A549 (cell line): Measurements from ENCODE around the gene SACS. TPM values are rescaled to one million over a fixed set of nuclear protein-coding genes. Genes with fewer than 3 reads are reported as not detected.

ENCODE experiments used
- ATAC-seq, 2 experiments: fragments of 200-7000 bp in 1 of 2; fragments of >200 bp in 1 of 2; cut with Nextera tagmentation in 1 of 2; cut with Tn5 transposase in 1 of 2; 3 replicates each; pipeline versions ENCODE4 v1.8.0 to v1.9.1; 2018 to 2020; ENCODE audit warnings: mild to moderate bottlenecking in 1 of 2, moderate library complexity in 1 of 2
- CTCF ChIA-PET: fragments of 300-600 bp; sonication (Branson Sonifier 250); formaldehyde crosslinking; extraction: SDS; loops from one replicate; lab custom pipeline; 2021; ENCODE audit warnings: antibody characterized with exemption, inconsistent platforms; lab: Yijun Ruan, JAX
- POLR2A ChIA-PET: fragments of 350-600 bp; formaldehyde crosslinking; extraction: SDS; loops from one replicate; lab custom pipeline; 2021; ENCODE audit warnings: antibody characterized with exemption, inconsistent platforms; lab: Yijun Ruan, JAX
- DNase-seq, 2 experiments: peaks; one replicate each; pipeline versions ENCODE4 v3.0.0 to v3.0.0-alpha.2; 2011 to 2016; ENCODE audit warnings: low read depth in 1 of 2, low spot score in 1 of 2
- FAIRE-seq: peaks from 2 replicates; lab custom pipeline; 2011; peaks lifted over from hg19 to GRCh38; lab: Jason Lieb, UNC
- H3K27ac ChIP-seq, 2 experiments: fragments of >200 bp; sonication (Bioruptor Twin); formaldehyde crosslinking; 3 replicates each; pipeline ENCODE4 v1.5.1; 2016 to 2017
- H3K4me1 ChIP-seq: fragments of >200 bp; sonication (Bioruptor Twin); formaldehyde crosslinking; 3 replicates; pipeline ENCODE4 v1.6.1; 2016
- H3K4me2 ChIP-seq: fragments of >200 bp; sonication (Bioruptor Twin); formaldehyde crosslinking; 3 replicates; pipeline ENCODE4 v1.6.1; 2016
- H3K4me3 ChIP-seq: fragments of >200 bp; sonication (Bioruptor Twin); formaldehyde crosslinking; 3 replicates; pipeline ENCODE4 v1.5.1; 2016
- H3K9me3 ChIP-seq: fragments of >200 bp; sonication (Bioruptor Twin); formaldehyde crosslinking; 3 replicates; pipeline ENCODE4 v1.6.1; 2016
- CBX2 ChIP-seq: fragments of 200-600 bp; sonication (generic); IDR thresholded peaks from 2 replicates; pipeline ENCODE4 v1.6.1; 2016; ENCODE audit warnings: low read depth, mild to moderate bottlenecking, borderline replicate concordance
- CBX8 ChIP-seq: fragments of 200-600 bp; sonication (generic); IDR thresholded peaks from 2 replicates; pipeline ENCODE4 v1.6.1; 2016
- CHD4 ChIP-seq: fragments of 200-600 bp; sonication (generic); IDR thresholded peaks from 2 replicates; pipeline ENCODE4 v1.6.1; 2016; ENCODE audit warnings: antibody characterized with exemption, mild to moderate bottlenecking, borderline replicate concordance
- ELK1 ChIP-seq: fragments of 150-350 bp; IDR thresholded peaks from 2 replicates; pipeline ENCODE4 v1.6.1; 2014; ENCODE audit warnings: low read depth, mild to moderate bottlenecking, low read length
- EP300 ChIP-seq, 2 experiments: fragments of >200 bp; sonication (Bioruptor Twin); formaldehyde crosslinking; IDR thresholded peaks; 2 replicates in 1 of 2; 3 replicates in 1 of 2; pipeline ENCODE4 v1.6.1; 2016 to 2017
- FOXS1 ChIP-seq: fragments of 250-450 bp; sonication (Bioruptor Pico); IDR thresholded peaks from 2 replicates; pipeline ENCODE4 v1.5.0; 2020; ENCODE audit warnings: mild to moderate bottlenecking, moderate library complexity
- HDAC2 ChIP-seq: fragments of 200-600 bp; sonication (generic); IDR thresholded peaks from 2 replicates; pipeline ENCODE4 v1.6.1; 2016
- HEYL ChIP-seq: fragments of 250-450 bp; sonication (Bioruptor Pico); IDR thresholded peaks from 2 replicates; pipeline ENCODE4 v1.8.0; 2021; ENCODE audit warnings: mild to moderate bottlenecking, moderate library complexity
- HOXA7 ChIP-seq: fragments of 250-450 bp; sonication (Bioruptor Pico); IDR thresholded peaks from 2 replicates; pipeline ENCODE4 v1.5.0; 2020; ENCODE audit warnings: mild to moderate bottlenecking, moderate library complexity
- HOXB5 ChIP-seq: fragments of 250-450 bp; sonication (Bioruptor Pico); IDR thresholded peaks from 2 replicates; pipeline ENCODE4 v1.5.0; 2020; ENCODE audit warnings: mild to moderate bottlenecking, moderate library complexity
- JUN ChIP-seq, 2 experiments: fragments of >200 bp; sonication (Bioruptor Twin); formaldehyde crosslinking; IDR thresholded peaks; 2 replicates in 1 of 2; 3 replicates in 1 of 2; pipeline ENCODE4 v1.6.1; 2016 to 2017
- JUNB ChIP-seq: fragments of >200 bp; sonication (Bioruptor Twin); formaldehyde crosslinking; IDR thresholded peaks from 2 replicates; pipeline ENCODE4 v1.6.1; 2016
- MAFK ChIP-seq: fragments of 450-650 bp; IDR thresholded peaks from 2 replicates; pipeline ENCODE4 v1.6.1; 2014; ENCODE audit not compliant: partially characterized antibody
- MAZ ChIP-seq: fragments of 150-350 bp; IDR thresholded peaks from 2 replicates; pipeline ENCODE4 v1.6.1; 2014; ENCODE audit warnings: antibody characterized with exemption, low read depth, low read length, borderline replicate concordance
- PHF8 ChIP-seq: fragments of 200-600 bp; sonication (generic); IDR thresholded peaks from 2 replicates; pipeline ENCODE4 v1.6.1; 2016; ENCODE audit warnings: low read depth, mild to moderate bottlenecking, antibody characterized with exemption, moderate library complexity, borderline replicate concordance
- POLR2AphosphoS2 ChIP-seq: conservative IDR thresholded peaks from 2 replicates; pipeline ENCODE4 v1.6.1; 2012; ENCODE audit warnings: low read length, improper control_type of control experiment, inconsistent platforms
- RARB ChIP-seq: fragments of 250-450 bp; sonication (Bioruptor Pico); IDR thresholded peaks from 2 replicates; pipeline ENCODE4 v1.8.0; 2021; ENCODE audit warnings: mild to moderate bottlenecking, moderate library complexity
- RNF2 ChIP-seq: fragments of 200-600 bp; sonication (generic); IDR thresholded peaks from 2 replicates; pipeline ENCODE4 v1.6.1; 2016; ENCODE audit warnings: low read depth, mild to moderate bottlenecking, antibody characterized with exemption, moderate library complexity, borderline replicate concordance
- SMC3 ChIP-seq: fragments of >200 bp; sonication (Bioruptor Twin); formaldehyde crosslinking; IDR thresholded peaks from 3 replicates; pipeline ENCODE4 v1.6.1; 2018; ENCODE audit warnings: inconsistent platforms
- SREBF2 ChIP-seq: fragments of 450-650 bp; IDR thresholded peaks from 2 replicates; pipeline ENCODE4 v1.6.1; 2014; ENCODE audit warnings: mild to moderate bottlenecking, moderate library complexity
- TP53 ChIP-seq: fragments of 250-450 bp; sonication (Bioruptor Pico); IDR thresholded peaks from 2 replicates; pipeline ENCODE4 v1.5.0; 2021; ENCODE audit warnings: mild to moderate bottlenecking, moderate library complexity
- ZFP36 ChIP-seq: fragments of 450-650 bp; IDR thresholded peaks from 2 replicates; pipeline ENCODE4 v1.6.1; 2014; ENCODE audit warnings: borderline replicate concordance; ENCODE audit not compliant: partially characterized antibody
- ZSCAN20 ChIP-seq: fragments of 250-450 bp; sonication (Bioruptor Pico); IDR thresholded peaks from 2 replicates; pipeline ENCODE4 v1.8.0; 2022; ENCODE audit warnings: mild to moderate bottlenecking, moderate library complexity
- WGBS: methylation state at CpG from one replicate; pipeline ENCODE4 v1.1.6; 2017; ENCODE audit errors: missing lambda C conversion rate; 5-methylcytosine and 5-hydroxymethylcytosine counted together
- polyA plus RNA-seq, 4 experiments: library from polyadenylated mRNA; depleted of rRNA in 3 of 4; stranded (reverse); fragments of >200 nt; fragmentation: RNase III in 1 of 4; extraction: RNeasy Plus Mini Kit Qiagen cat#74134 plus additional on column Dnase treatment in 1 of 4; gene quantifications; 2 replicates in 3 of 4; 3 replicates in 1 of 4; pipeline ENCODE4 v1.2.3, GENCODE V29; 2011 to 2017
- TF ChIP-seq, protein P1 (sequence below): IDR thresholded peaks from 2 replicates; pipeline ENCODE4 v1.6.1; 2012
- TF ChIP-seq, protein P2 (sequence below): fragments of 450-650 bp; IDR thresholded peaks from 2 replicates; pipeline ENCODE4 v1.6.1; 2014; ENCODE audit warnings: antibody characterized with exemption
- TF ChIP-seq, protein P3 (sequence below): IDR thresholded peaks from 2 replicates; pipeline ENCODE4 v1.6.1; 2012; ENCODE audit warnings: low read depth, borderline replicate concordance

The SACS gene
- polyA plus RNA-seq, 2 of the 4 experiments (the other 2 are of a cell fraction), result 6.9 to 23.8 TPM

DNA sequence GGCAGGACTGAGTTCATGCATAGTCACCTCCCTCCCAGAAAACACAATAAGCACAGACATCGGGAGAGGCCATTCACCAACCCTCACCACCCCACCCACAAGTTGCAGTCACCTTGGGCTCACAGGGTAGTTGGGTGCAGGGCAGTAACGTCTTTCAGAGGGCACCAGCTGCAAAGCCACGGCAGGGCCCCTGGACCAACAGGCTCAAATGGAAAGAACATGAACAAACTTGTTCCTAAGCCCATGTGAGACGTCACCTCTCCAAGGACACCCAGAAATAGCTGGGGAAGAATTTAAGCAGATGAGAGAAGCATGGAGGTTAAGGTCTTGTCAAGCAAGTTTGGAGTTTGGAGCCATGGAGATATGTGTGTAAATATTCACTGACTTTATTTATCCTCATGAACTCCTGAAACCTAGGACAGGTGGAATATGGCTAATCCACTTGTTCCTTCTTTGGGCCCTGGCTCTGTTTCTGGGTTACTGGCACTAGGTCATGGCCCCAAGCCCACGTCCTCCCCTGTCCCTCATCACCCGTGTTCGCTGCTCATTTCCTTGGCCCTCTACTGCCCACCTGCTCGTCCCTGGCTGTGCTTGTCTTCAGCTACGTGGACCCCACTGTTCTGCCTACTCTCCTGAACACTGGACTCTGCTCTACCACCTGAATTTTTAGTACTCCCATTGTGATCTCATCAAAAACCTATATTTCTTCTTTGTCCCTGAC lies 40.4 kb downstream of the SACS start:
- no peaks in the 10 kb centered on the region for H3K9me3 ChIP-seq
- ATAC-seq (no peak), FAIRE-seq (no peak), DNase-seq (no peak)
- H3K4me1 ChIP-seq, result no peaks in the 10 kb centered on the region
- TF ChIP-seq SMC3, result no peak
- TF ChIP-seq MAZ, result no peak
- TF ChIP-seq PHF8, result no peak
- no peak for TF ChIP-seq CHD4
- no peak for TF ChIP-seq CBX8
- TF ChIP-seq HEYL (CRISPR knock-in tag), result no peak
- TF ChIP-seq RARB (CRISPR knock-in tag), result no peak
- no peak for TF ChIP-seq HOXB5 (CRISPR knock-in tag)
- TF ChIP-seq TP53, result no peak
- TF ChIP-seq FOXS1 (CRISPR knock-in tag), result no peak
- TF ChIP-seq JUN (IDR thresholded peaks at IDR 0.05), result no peak
- TF ChIP-seq MAFK, result no peak
- TF ChIP-seq HDAC2, result no peak
- TF ChIP-seq ELK1, result no peak
- TF ChIP-seq, protein P1, sequence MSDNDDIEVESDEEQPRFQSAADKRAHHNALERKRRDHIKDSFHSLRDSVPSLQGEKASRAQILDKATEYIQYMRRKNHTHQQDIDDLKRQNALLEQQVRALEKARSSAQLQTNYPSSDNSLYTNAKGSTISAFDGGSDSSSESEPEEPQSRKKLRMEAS, result no peak
- TF ChIP-seq ZFP36, result no peak
- no peak for TF ChIP-seq SREBF2
- ChIA-PET CTCF (interaction anchor here (1.1 kb wide), 1 partner anchor 15 kb away, joined by 3 read pairs; no protein-coding TSS in a partner anchor), POLR2A (no interaction called here)
- no peak overlapping the region for H3K4me3 ChIP-seq
- 65% methylated on average over 7 of the region's 9 CpGs for WGBS
- no peak overlapping the region for H3K4me2 ChIP-seq
- H3K27ac ChIP-seq, result no peak overlapping the region

DNA sequence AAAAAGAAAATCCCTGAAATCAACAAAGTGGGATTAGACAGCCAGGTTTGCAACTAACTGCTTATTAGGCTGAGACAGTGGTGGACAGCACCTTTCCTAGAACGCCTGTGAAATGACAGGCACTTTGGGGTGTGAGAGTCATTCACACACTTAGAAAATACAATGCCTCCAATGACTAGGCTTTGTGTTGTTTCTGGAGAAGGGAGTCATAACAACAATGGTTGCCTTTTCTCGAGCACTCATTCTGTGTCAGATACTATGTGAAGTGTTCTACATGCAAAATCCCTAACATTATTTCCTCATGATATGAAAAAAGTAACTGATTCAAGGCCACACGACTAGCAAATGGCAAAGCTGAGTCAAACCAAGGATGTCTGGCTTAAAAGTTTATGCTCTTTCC lies 41.2 kb downstream of the SACS start:
- Histone ChIP-seq H3K4me3 (no peak overlapping the region), H3K9me3 (no peaks in the 10 kb centered on the region), H3K27ac (no peak overlapping the region), H3K4me1 (no peaks in the 10 kb centered on the region), H3K4me2 (no peak overlapping the region)
- no peak for FAIRE-seq
- ChIA-PET CTCF (interaction anchor here (0.7 to 1.1 kb wide), 2 partner anchors 14 to 16 kb away, joined by 3 read pairs; no protein-coding TSS in a partner anchor), POLR2A (no interaction called here)
- DNase-seq, result no peak
- no peak for TF ChIP-seq HDAC2
- no peak for TF ChIP-seq HOXA7
- TF ChIP-seq JUNB, result no peak
- TF ChIP-seq CBX2, result no peak
- TF ChIP-seq, protein P2, sequence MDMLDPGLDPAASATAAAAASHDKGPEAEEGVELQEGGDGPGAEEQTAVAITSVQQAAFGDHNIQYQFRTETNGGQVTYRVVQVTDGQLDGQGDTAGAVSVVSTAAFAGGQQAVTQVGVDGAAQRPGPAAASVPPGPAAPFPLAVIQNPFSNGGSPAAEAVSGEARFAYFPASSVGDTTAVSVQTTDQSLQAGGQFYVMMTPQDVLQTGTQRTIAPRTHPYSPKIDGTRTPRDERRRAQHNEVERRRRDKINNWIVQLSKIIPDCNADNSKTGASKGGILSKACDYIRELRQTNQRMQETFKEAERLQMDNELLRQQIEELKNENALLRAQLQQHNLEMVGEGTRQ, result no peak
- no peak for TF ChIP-seq EP300 (IDR thresholded peaks at IDR 0.05)
- no peak for TF ChIP-seq RNF2
- TF ChIP-seq, protein P3, sequence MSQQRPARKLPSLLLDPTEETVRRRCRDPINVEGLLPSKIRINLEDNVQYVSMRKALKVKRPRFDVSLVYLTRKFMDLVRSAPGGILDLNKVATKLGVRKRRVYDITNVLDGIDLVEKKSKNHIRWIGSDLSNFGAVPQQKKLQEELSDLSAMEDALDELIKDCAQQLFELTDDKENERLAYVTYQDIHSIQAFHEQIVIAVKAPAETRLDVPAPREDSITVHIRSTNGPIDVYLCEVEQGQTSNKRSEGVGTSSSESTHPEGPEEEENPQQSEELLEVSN, result no peak
- TF ChIP-seq MAFK, result no peak
- no peak for TF ChIP-seq FOXS1 (CRISPR knock-in tag)
- TF ChIP-seq POLR2AphosphoS2, result no peak
- TF ChIP-seq ZSCAN20 (CRISPR knock-in tag), result no peak
- WGBS, result 69% methylated on average over 3 of the region's 3 CpGs
- ATAC-seq, result no peak
